Thyroid gland (tissue), 4 donors: Measurements from ENCODE around the gene POR. TPM values are rescaled to one million over a fixed set of nuclear protein-coding genes. Genes with fewer than 3 reads are reported as not detected.
"Not testable (repeated sequence)": the region's sequence is repeated elsewhere in the genome, so short reads cannot be mapped to it uniquely, and the experiment has no call there.

Experiments used
- DNase-seq, 2 donors: peaks; one replicate each; pipeline ENCODE4 v3.0.0-alpha.2; 2019
- H3K27ac ChIP-seq, 3 donors: fragments of 200-600 bp; sonication (generic); 1 replicate in 2 of 3; 2 replicates in 1 of 3; pipeline ENCODE4 v1.5.1; 2016 to 2019; ENCODE audit warnings: mild to moderate bottlenecking in 1 of 3, moderate library complexity in 1 of 3
- H3K27me3 ChIP-seq: fragments of 200-600 bp; sonication (generic); one replicate; pipeline ENCODE4 v1.5.1; 2019
- H3K36me3 ChIP-seq, 2 donors: fragments of 200-600 bp; sonication (generic); one replicate each; pipeline ENCODE4 v1.5.1; 2016 to 2019
- H3K4me1 ChIP-seq, 2 donors: fragments of 200-600 bp; sonication (generic); one replicate each; pipeline ENCODE4 v1.5.1; 2017 to 2019
- H3K4me3 ChIP-seq, 3 donors: fragments of 200-600 bp; sonication (generic); replicated peaks in 1 of 3; 1 replicate in 2 of 3; 2 replicates in 1 of 3; pipeline ENCODE4 v1.5.1; 2016; ENCODE audit warnings: mild to moderate bottlenecking in 1 of 3
- H3K9me3 ChIP-seq: fragments of 200-600 bp; sonication (generic); one replicate; pipeline ENCODE4 v1.5.1; 2017
- CTCF ChIP-seq, 6 experiments: fragments of 200-600 bp in 3 of 6; fragments of 450-650 bp in 3 of 6; sonication (generic) in 3 of 6; IDR thresholded peaks; one replicate each; pipeline ENCODE4 v1.5.1; 2016 to 2019; ENCODE audit warnings: antibody characterized with exemption in 6 of 6, mild to moderate bottlenecking in 2 of 6, inconsistent platforms in 1 of 6, moderate library complexity in 1 of 6
- POLR2A ChIP-seq, 2 donors: fragments of 450-650 bp; IDR thresholded peaks; one replicate each; pipeline ENCODE4 v1.6.1; 2017; ENCODE audit warnings: antibody characterized with exemption in 2 of 2, mild to moderate bottlenecking in 2 of 2, moderate library complexity in 1 of 2
- WGBS, 2 donors: methylation state at CpG; one replicate each; pipeline ENCODE4 v1.1.5; 2017; 5-methylcytosine and 5-hydroxymethylcytosine counted together
- intact Hi-C: fragments of 100-400 bp; cut with DNase I; formaldehyde crosslinking; loops from one replicate; pipeline ENCODE4 v1.15.1; 2023
- total RNA-seq, 4 donors: library from RNA; depleted of rRNA; stranded (reverse); fragments of >200 nt; gene quantifications; one replicate each; pipeline ENCODE4 v1.2.3, GENCODE V29; 2016

POR gene
- total RNA-seq, 4 donors from 2014 or later, result 141 to 341 (median 285) TPM

GRCh38 chr7:76002139-76002538 is 87.2 kb downstream of the POR start:
- no peaks in the 10 kb centered on the region for H3K4me1 ChIP-seq
- no peaks in the 10 kb centered on the region for H3K9me3 ChIP-seq
- no peak overlapping the region for H3K27ac ChIP-seq
- intact Hi-C loops, result no loop called here
- 94% methylated on average over 5 to 6 of the region's 6 CpGs for WGBS, 2 donors
- no peak for TF ChIP-seq POLR2A (IDR thresholded peaks at IDR 0.05)
- no peak for TF ChIP-seq CTCF (IDR thresholded peaks at IDR 0.05)
- H3K27me3 ChIP-seq, result no peaks in the 10 kb centered on the region
- peaks cover 7 to 15% of the 10 kb centered on the region in 2 donors for H3K36me3 ChIP-seq
- DNase-seq, result no peak
- no peak overlapping the region for H3K4me3 ChIP-seq

- WGBS, 2 donors, result 94 to 96% methylated on average over 3 of the region's 3 CpGs
- no peak overlapping the region for H3K4me3 ChIP-seq
- no peak for DNase-seq
- intact Hi-C loops, result no loop called here
- H3K27me3 ChIP-seq, result no peaks in the 10 kb centered on the region
- no peak overlapping the region for H3K27ac ChIP-seq
- TF ChIP-seq POLR2A (IDR thresholded peaks at IDR 0.05) (no peak), CTCF (IDR thresholded peaks at IDR 0.05) (no peak)
- H3K9me3 ChIP-seq, result no peaks in the 10 kb centered on the region
- no peaks in the 10 kb centered on the region for H3K4me1 ChIP-seq
- H3K36me3 ChIP-seq, result peaks cover 7 to 15% of the 10 kb centered on the region in 2 donors
These were observed 87.9 kb downstream of the POR start for GRCh38 chr7:76002822-76003221.

DNA sequence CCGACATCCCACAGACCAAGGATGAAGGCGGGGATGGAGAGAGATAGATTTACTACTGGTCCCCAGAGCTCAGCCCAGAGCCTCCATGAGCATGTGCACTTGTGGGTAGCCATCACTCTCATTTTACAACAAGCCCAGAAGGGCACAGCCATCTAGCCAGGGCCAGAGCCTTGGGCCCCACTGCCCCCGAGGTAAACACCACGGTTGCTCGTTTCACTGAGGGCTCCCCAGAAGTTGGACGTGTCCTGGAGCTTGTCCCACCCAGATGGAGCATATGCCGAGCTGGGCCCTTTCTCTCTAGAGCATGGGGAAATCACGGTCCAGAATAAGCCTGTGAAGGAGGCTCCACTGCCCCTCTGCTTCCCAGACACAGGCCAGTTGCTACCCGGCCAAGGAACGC is 88.4 kb downstream of the POR start:
- Histone ChIP-seq H3K4me1 (no peaks in the 10 kb centered on the region), H3K36me3 (peaks cover 7 to 15% of the 10 kb centered on the region in 2 donors), H3K27ac (no peak overlapping the region), H3K27me3 (no peaks in the 10 kb centered on the region), H3K9me3 (no peaks in the 10 kb centered on the region), H3K4me3 (no peak overlapping the region)
- no peak for TF ChIP-seq CTCF (IDR thresholded peaks at IDR 0.05)
- WGBS, 2 donors, result 94 to 95% methylated on average over 9 to 10 of the region's 10 CpGs
- intact Hi-C loops, result no loop called here
- no peak for DNase-seq

DNA sequence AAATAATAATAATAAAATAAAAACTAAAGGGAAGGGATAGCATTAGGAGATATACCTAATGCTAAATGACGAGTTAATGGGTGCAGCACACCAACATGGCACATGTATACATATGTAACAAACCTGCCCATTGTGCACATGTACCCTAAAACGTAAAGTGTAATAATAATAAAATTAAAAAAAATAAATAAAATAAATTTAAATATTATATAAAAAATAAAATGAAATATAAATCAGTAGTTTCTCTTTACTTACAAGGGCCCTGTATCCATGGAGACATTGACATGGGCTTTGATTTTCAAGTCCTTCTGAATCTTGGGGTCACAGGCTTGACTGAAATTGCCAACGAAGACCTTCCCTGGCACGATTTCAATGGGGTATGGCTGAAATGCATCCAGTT is 90.0 kb downstream of the POR start:
- H3K4me1 ChIP-seq, H3K27ac ChIP-seq, DNase-seq, intact Hi-C loops, H3K4me3 ChIP-seq, H3K27me3 ChIP-seq, H3K9me3 ChIP-seq: not testable (repeated sequence)
- peaks cover 7 to 15% of the 10 kb centered on the region in 2 donors for H3K36me3 ChIP-seq
- 80 to 95% methylated on average over 4 of the region's 4 CpGs for WGBS, 2 donors

DNA sequence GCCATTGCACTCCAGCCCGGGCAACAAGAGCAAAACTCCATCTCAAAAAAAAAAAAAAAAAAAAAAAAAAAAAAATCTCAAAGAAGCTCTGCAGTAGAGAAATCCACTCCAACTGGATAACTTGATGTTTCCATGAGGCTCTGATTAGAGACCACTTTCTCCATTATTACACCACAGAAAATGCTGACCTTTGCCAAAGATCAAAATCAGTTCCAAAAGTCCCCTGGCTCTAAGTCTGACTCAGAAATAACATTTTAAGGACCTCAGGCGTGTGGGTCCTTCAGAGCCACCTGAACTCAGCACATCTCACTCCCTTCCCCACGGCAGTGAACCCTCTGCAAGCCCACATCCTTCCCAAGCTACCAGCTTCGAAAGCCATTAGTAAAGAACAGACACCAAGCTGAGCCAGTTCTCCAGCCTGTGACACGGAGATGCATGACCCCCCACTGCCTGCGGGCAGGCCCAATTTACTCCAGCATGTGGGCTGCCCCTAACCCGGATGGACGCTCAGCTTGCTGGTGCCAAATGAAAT is 93.3 kb downstream of the POR start:
- Histone ChIP-seq H3K4me1 (peaks cover 0 to 8% of the 10 kb centered on the region in 2 donors), H3K9me3 (no peaks in the 10 kb centered on the region), H3K36me3 (peaks cover 4 to 11% of the 10 kb centered on the region in 2 donors), H3K4me3 (no peak overlapping the region), H3K27ac (no peak overlapping the region), H3K27me3 (no peaks in the 10 kb centered on the region)
- 61 to 71% methylated on average over 8 of the region's 8 CpGs for WGBS, 2 donors
- TF ChIP-seq POLR2A (IDR thresholded peaks at IDR 0.05) (no peak), CTCF (IDR thresholded peaks at IDR 0.05) (no peak)
- intact Hi-C loops, result no loop called here
- DNase-seq, result no peak
